MM.1S (cell line): ENCODE measurements around the gene IRX5.

ENCODE experiments used
- DNase-seq: peaks from one replicate; pipeline ENCODE4 v3.0.0-alpha.2; 2015
- H2AFZ ChIP-seq: fragments of 300-600 bp; sonication (generic); 2 replicates; pipeline ENCODE4 v1.6.0; 2016; ENCODE audit warnings: antibody characterized with exemption, low read length
- H3F3A ChIP-seq: fragments of 300-600 bp; sonication (generic); 2 replicates; pipeline ENCODE4 v1.6.1; 2016; ENCODE audit warnings: mild to moderate bottlenecking, antibody characterized with exemption, low read length, moderate library complexity, mixed read lengths; ENCODE audit not compliant: insufficient read depth
- H3K27ac ChIP-seq: fragments of 300-600 bp; sonication (generic); 2 replicates; pipeline ENCODE4 v1.5.1; 2016; ENCODE audit warnings: mild to moderate bottlenecking, low read length
- H3K27me3 ChIP-seq: fragments of 300-600 bp; sonication (generic); replicated peaks from 2 replicates; pipeline ENCODE4 v1.6.0; 2016; ENCODE audit warnings: low read length; ENCODE audit not compliant: insufficient read depth
- H3K36me3 ChIP-seq: fragments of 300-600 bp; sonication (generic); replicated peaks from 2 replicates; pipeline ENCODE4 v1.6.1; 2016; ENCODE audit warnings: mild to moderate bottlenecking, low read length, mixed read lengths; ENCODE audit not compliant: insufficient read depth
- H3K4me1 ChIP-seq: fragments of 300-600 bp; sonication (generic); 2 replicates; pipeline ENCODE4 v1.6.1; 2016; ENCODE audit warnings: low read length, mixed read lengths
- H3K4me2 ChIP-seq: fragments of 300-600 bp; sonication (generic); 2 replicates; pipeline ENCODE4 v1.6.0; 2016; ENCODE audit warnings: low read depth, low read length
- H3K4me3 ChIP-seq: fragments of 300-600 bp; sonication (generic); 2 replicates; pipeline ENCODE4 v1.5.1; 2016; ENCODE audit warnings: low read length, mixed read lengths
- H3K79me2 ChIP-seq: fragments of 300-600 bp; sonication (generic); 2 replicates; pipeline ENCODE4 v1.6.1; 2016; ENCODE audit warnings: mixed run types, low read length, mixed read lengths
- H3K9ac ChIP-seq: fragments of 300-600 bp; sonication (generic); 2 replicates; pipeline ENCODE4 v1.6.1; 2016; ENCODE audit warnings: low read length, mixed read lengths
- H3K9me2 ChIP-seq: fragments of 300-600 bp; sonication (generic); replicated peaks from 2 replicates; pipeline ENCODE4 v1.6.1; 2016; ENCODE audit warnings: mild to moderate bottlenecking, low read length, mixed read lengths; ENCODE audit not compliant: insufficient read depth
- H3K9me3 ChIP-seq: fragments of 300-600 bp; sonication (generic); replicated peaks from 2 replicates; pipeline ENCODE4 v1.6.1; 2016; ENCODE audit warnings: mild to moderate bottlenecking, low read length, mixed read lengths; ENCODE audit not compliant: insufficient read depth
- H4K20me1 ChIP-seq: fragments of 300-600 bp; sonication (generic); 2 replicates; pipeline ENCODE4 v1.6.1; 2016; ENCODE audit warnings: mild to moderate bottlenecking, low read length, moderate library complexity, mixed read lengths; ENCODE audit not compliant: insufficient read depth
- EZH2 ChIP-seq: fragments of 300-600 bp; sonication (generic); optimal IDR thresholded peaks from 2 replicates; pipeline ENCODE3; 2017; ENCODE audit warnings: low read depth, mild to moderate bottlenecking, antibody characterized with exemption, low read length, mixed read lengths
- EZH2phosphoT487 ChIP-seq: fragments of 300-600 bp; sonication (generic); IDR thresholded peaks from 2 replicates; pipeline ENCODE4 v1.6.1; 2018; ENCODE audit warnings: antibody characterized with exemption, low read length
- TF ChIP-seq, protein P1 (sequence below): fragments of 300-600 bp; sonication (generic); IDR thresholded peaks from 2 replicates; pipeline ENCODE4 v1.5.1; 2016; ENCODE audit warnings: antibody characterized with exemption, low read length, mixed read lengths

Gene IRX5

DNA sequence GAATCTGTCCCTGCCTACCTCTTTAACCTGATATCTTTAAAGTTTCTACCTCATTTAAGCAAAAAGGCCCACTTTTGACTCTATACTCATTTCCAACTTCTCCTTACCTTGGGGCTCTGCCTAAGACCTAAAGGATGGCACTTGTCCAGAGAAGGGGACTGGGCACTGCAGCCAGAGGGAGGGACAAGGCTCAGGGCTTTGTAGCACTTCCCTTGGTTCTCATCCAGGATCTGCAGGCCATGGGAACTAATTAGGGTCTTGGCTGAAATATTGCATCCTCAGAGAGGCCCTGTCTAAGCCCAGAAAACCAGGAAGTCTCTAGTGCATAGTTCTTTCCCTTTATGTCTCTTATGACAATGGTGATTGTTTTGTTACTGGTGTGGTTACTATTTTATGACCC, 37.3 kb downstream of the IRX5 start:
- Histone ChIP-seq H3F3A (no peaks in the 10 kb centered on the region), H3K9ac (no peak overlapping the region), H3K4me3 (no peak overlapping the region), H3K27ac (no peak overlapping the region), H3K27me3 (no peaks in the 10 kb centered on the region), H3K9me2 (no peaks in the 10 kb centered on the region), H3K36me3 (no peaks in the 10 kb centered on the region), H2AFZ (no peak overlapping the region), H3K4me1 (no peaks in the 10 kb centered on the region), H4K20me1 (no peaks in the 10 kb centered on the region), H3K4me2 (no peak overlapping the region), H3K79me2 (no peaks in the 10 kb centered on the region), H3K9me3 (no peaks in the 10 kb centered on the region)
- TF ChIP-seq, protein P1, sequence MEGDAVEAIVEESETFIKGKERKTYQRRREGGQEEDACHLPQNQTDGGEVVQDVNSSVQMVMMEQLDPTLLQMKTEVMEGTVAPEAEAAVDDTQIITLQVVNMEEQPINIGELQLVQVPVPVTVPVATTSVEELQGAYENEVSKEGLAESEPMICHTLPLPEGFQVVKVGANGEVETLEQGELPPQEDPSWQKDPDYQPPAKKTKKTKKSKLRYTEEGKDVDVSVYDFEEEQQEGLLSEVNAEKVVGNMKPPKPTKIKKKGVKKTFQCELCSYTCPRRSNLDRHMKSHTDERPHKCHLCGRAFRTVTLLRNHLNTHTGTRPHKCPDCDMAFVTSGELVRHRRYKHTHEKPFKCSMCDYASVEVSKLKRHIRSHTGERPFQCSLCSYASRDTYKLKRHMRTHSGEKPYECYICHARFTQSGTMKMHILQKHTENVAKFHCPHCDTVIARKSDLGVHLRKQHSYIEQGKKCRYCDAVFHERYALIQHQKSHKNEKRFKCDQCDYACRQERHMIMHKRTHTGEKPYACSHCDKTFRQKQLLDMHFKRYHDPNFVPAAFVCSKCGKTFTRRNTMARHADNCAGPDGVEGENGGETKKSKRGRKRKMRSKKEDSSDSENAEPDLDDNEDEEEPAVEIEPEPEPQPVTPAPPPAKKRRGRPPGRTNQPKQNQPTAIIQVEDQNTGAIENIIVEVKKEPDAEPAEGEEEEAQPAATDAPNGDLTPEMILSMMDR: no peak
- TF ChIP-seq EZH2phosphoT487 (no peak), EZH2 (no peak)
- DNase-seq: no peak

DNA sequence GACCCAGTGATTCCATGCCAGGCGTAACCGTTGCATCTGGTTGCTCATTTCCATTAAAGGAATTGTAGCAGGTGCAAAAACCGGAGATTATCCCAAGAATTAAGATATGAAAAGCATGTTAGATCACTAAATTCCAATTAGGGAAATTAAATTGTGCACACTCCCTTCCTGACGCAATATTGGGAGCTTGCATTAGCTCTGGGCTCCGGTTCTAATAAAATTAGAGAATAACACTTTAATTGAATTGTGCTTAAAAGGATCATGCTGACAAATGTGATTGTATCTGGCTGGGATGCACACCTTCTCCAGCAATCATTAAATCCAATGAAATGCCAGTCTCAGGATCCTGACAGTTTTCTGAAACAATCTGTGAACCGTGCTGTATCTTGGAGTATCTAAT, 38.1 kb downstream of the IRX5 start:
- no peaks in the 10 kb centered on the region for H4K20me1 ChIP-seq
- no peaks in the 10 kb centered on the region for H3K9me2 ChIP-seq
- no peak for DNase-seq
- no peak overlapping the region for H3K9ac ChIP-seq
- H3K9me3 ChIP-seq: no peaks in the 10 kb centered on the region
- no peaks in the 10 kb centered on the region for H3K27me3 ChIP-seq
- H3K4me3 ChIP-seq: no peak overlapping the region
- H3K36me3 ChIP-seq: no peaks in the 10 kb centered on the region
- H3F3A ChIP-seq: no peaks in the 10 kb centered on the region
- TF ChIP-seq EZH2 (no peak), EZH2phosphoT487 (no peak)
- H2AFZ ChIP-seq: no peak overlapping the region
- H3K79me2 ChIP-seq: no peaks in the 10 kb centered on the region
- H3K27ac ChIP-seq: no peak overlapping the region
- no peak overlapping the region for H3K4me2 ChIP-seq
- no peaks in the 10 kb centered on the region for H3K4me1 ChIP-seq

DNA sequence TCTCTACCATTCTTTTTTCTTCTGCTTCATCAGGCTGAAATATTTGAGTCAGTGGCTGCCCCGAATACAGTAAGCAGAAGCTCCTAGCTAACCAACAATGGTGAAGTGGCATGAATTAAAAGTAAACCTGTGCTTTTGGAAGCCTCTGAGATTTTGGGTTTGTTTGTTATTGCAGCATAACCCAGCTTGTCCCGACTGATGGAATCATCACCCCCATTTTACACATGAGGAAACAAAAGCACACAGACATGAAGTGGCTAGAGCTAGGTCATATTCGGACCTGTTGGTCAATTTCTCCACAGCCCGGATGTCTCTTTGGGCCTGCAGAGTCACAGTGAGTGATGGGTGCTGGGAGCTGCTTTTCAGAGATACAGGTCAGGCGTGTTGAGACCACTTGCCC, 39.4 kb downstream of the IRX5 start:
- Histone ChIP-seq H2AFZ (no peak overlapping the region), H3K4me3 (no peak overlapping the region), H3K4me2 (no peak overlapping the region), H3K4me1 (no peaks in the 10 kb centered on the region), H3K27me3 (no peaks in the 10 kb centered on the region), H3K79me2 (no peaks in the 10 kb centered on the region), H3K27ac (no peak overlapping the region), H3K36me3 (no peaks in the 10 kb centered on the region), H3K9me2 (no peaks in the 10 kb centered on the region), H3F3A (no peaks in the 10 kb centered on the region), H3K9ac (no peak overlapping the region), H4K20me1 (no peaks in the 10 kb centered on the region), H3K9me3 (no peaks in the 10 kb centered on the region)
- TF ChIP-seq EZH2phosphoT487 (no peak), EZH2 (no peak)
- TF ChIP-seq, protein P1: no peak
- DNase-seq: no peak

DNA sequence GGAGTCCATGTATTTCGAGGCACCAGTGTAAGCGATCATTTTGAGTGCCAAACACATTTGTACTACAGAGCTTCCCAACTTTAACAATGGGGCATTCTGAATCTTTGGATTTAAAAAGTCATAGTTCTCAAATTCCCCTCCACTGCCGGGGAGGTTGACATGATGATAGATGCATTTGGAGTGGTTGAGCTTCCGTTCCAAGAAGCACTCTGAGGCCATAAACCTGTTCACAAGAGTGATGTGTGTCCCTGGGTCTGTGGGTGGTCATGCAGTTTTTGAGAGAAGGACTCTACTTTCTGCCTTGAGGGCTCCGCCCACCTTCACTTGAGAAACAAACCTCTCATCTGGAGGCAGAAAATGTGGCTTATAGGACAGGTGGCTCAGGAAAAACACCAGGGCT, 43.7 kb downstream of the IRX5 start:
- Histone ChIP-seq H3K4me3 (no peak overlapping the region), H3K27ac (no peak overlapping the region), H3F3A (no peaks in the 10 kb centered on the region), H3K9me3 (no peaks in the 10 kb centered on the region), H3K9me2 (no peaks in the 10 kb centered on the region), H3K4me2 (no peak overlapping the region), H3K27me3 (no peaks in the 10 kb centered on the region), H3K36me3 (no peaks in the 10 kb centered on the region), H4K20me1 (no peaks in the 10 kb centered on the region), H3K4me1 (no peaks in the 10 kb centered on the region), H2AFZ (no peak overlapping the region), H3K9ac (no peak overlapping the region), H3K79me2 (no peaks in the 10 kb centered on the region)
- TF ChIP-seq EZH2 (no peak), EZH2phosphoT487 (no peak)
- TF ChIP-seq, protein P1: no peak
- DNase-seq: no peak
